Measurements from ENCODE around the gene TEN1. TPM values are rescaled to one million over a fixed set of nuclear protein-coding genes. Genes with fewer than 3 reads are reported as not detected.
A peak's percentile ranks its signal among the peaks of the same experiment; 100 is the strongest.

TEN1 gene
- total and polyA plus RNA-seq, 2 of the 13 experiments (the other 11 are each of a cell fraction or from before 2014, with no cell fraction given) = 18.0 to 21.3 TPM

DNA sequence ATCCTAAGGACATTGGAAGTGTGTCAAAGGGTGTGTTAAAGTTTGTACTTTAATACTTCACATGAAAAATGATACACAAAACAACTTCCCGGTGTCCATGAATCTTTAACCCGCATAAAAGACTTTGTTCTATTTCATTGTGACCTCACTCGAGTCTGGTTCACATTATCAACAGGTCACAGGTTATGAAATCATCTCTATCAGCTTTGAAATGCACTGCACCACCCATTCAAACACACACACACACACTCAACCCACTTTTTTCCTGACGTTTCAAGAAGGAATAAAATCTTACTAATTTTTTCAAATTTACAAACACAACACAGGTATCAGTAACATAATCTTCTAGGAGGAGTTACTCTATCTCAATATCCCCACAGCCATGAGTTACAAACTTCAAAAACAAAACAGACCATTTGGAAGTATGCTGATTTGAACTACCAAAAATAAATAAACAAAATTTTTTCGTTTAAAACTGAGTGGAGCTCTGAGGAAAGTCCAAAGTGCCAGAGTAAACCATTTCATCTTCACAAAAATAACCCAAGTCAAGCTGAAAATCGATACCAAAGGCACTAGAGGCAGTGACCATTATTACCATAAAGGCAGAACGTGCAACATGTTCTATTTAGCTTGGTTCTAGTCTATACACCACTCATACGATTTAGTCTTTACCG, 2.7 kb upstream of the TEN1 start (continued):
- TF ChIP-seq, protein P1, sequence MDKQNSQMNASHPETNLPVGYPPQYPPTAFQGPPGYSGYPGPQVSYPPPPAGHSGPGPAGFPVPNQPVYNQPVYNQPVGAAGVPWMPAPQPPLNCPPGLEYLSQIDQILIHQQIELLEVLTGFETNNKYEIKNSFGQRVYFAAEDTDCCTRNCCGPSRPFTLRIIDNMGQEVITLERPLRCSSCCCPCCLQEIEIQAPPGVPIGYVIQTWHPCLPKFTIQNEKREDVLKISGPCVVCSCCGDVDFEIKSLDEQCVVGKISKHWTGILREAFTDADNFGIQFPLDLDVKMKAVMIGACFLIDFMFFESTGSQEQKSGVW (CRISPR knock-in tag; IDR thresholded peaks at IDR 0.05; ENCODE audit: borderline replicate concordance) = no peak
- TF ChIP-seq ZFP82 (CRISPR knock-in tag; IDR thresholded peaks at IDR 0.05; ENCODE audit: borderline replicate concordance) (0 out of 2 replicates have a peak, but pooled peaks have one; percentile 41), EZH2 (conservative IDR thresholded peaks at IDR 0.05; ENCODE audit: low read depth, low read length) (no peak), TRIM22 (IDR thresholded peaks at IDR 0.05) (no peak), ISX (CRISPR knock-in tag; conservative IDR thresholded peaks at IDR 0.05) (no peak), SNAI1 (CRISPR knock-in tag; IDR thresholded peaks at IDR 0.05; ENCODE audit: borderline replicate concordance) (0 out of 2 replicates have a peak, but pooled peaks have one; percentile 22), MYNN (CRISPR knock-in tag; IDR thresholded peaks at IDR 0.05; ENCODE audit: low read depth) (no peak), ATF1 (CRISPR knock-in tag; IDR thresholded peaks at IDR 0.05) (peak; percentile 53), HES4 (CRISPR knock-in tag; IDR thresholded peaks at IDR 0.05; ENCODE audit: borderline replicate concordance) (no peak), ZNF296 (CRISPR knock-in tag; conservative IDR thresholded peaks at IDR 0.05) (no peak), ZNF30 (CRISPR knock-in tag; IDR thresholded peaks at IDR 0.05) (no peak), MLLT10 (CRISPR knock-in tag; IDR thresholded peaks at IDR 0.05) (no peak), JARID2 (CRISPR knock-in tag; IDR thresholded peaks at IDR 0.05; ENCODE audit: insufficient replicate concordance) (no peak), ZNF790 (CRISPR knock-in tag; IDR thresholded peaks at IDR 0.05; ENCODE audit: borderline replicate concordance) (no peak), ZNF260 (CRISPR knock-in tag; IDR thresholded peaks at IDR 0.05; ENCODE audit: borderline replicate concordance, low read depth) (no peak), ZNF337 (CRISPR knock-in tag; IDR thresholded peaks at IDR 0.05; ENCODE audit: borderline replicate concordance, low read depth) (no peak), MTA3 (CRISPR knock-in tag; IDR thresholded peaks at IDR 0.05) (no peak), SP2 (CRISPR knock-in tag; IDR thresholded peaks at IDR 0.05) (no peak), RFX3 (CRISPR knock-in tag; IDR thresholded peaks at IDR 0.05) (no peak), PHF20 (CRISPR knock-in tag; IDR thresholded peaks at IDR 0.05) (no peak), SYNCRIP (IDR thresholded peaks at IDR 0.05; ENCODE audit: insufficient read depth, low read depth, low read length) (no peak), ZNF773 (CRISPR knock-in tag; IDR thresholded peaks at IDR 0.05; ENCODE audit: borderline replicate concordance) (no peak), HMG20B (CRISPR knock-in tag; conservative IDR thresholded peaks at IDR 0.05) (no peak; the same call in 1 of the 2 replicates)
- TF ChIP-seq, protein P2, sequence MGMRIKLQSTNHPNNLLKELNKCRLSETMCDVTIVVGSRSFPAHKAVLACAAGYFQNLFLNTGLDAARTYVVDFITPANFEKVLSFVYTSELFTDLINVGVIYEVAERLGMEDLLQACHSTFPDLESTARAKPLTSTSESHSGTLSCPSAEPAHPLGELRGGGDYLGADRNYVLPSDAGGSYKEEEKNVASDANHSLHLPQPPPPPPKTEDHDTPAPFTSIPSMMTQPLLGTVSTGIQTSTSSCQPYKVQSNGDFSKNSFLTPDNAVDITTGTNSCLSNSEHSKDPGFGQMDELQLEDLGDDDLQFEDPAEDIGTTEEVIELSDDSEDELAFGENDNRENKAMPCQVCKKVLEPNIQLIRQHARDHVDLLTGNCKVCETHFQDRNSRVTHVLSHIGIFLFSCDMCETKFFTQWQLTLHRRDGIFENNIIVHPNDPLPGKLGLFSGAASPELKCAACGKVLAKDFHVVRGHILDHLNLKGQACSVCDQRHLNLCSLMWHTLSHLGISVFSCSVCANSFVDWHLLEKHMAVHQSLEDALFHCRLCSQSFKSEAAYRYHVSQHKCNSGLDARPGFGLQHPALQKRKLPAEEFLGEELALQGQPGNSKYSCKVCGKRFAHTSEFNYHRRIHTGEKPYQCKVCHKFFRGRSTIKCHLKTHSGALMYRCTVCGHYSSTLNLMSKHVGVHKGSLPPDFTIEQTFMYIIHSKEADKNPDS (CRISPR knock-in tag; IDR thresholded peaks at IDR 0.05) = no peak
- TF ChIP-seq, protein P3, sequence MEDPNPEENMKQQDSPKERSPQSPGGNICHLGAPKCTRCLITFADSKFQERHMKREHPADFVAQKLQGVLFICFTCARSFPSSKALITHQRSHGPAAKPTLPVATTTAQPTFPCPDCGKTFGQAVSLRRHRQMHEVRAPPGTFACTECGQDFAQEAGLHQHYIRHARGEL (CRISPR knock-in tag; IDR thresholded peaks at IDR 0.05) = no peak

Data from HepG2 (cell line).